ENCODE measurements around the gene FIGNL2.
"Not testable (repeated sequence)": the region's sequence is repeated elsewhere in the genome, so short reads cannot be mapped to it uniquely, and the experiment has no call there.

The FIGNL2 gene

GRCh38 chr12:51848326-51848727 lies at the start of gene FIGNL2:
Gene FIGNL2 (minus strand): TSS chr12:51848718. CDS start chr12:51822413, 26,305 bp downstream.
- DNase-seq = no peak

- DNase-seq = no peak
Observed at GRCh38 chr12:51897181-51897580, 48.7 kb upstream of the FIGNL2 start.

GRCh38 chr12:51896236-51896635 lies 47.7 kb upstream of the FIGNL2 start:
- DNase-seq = no peak

GRCh38 chr12:51895378-51896135 lies 47.0 kb upstream of the FIGNL2 start:
- DNase-seq = no peak

GRCh38 chr12:51893786-51894185 lies 45.3 kb upstream of the FIGNL2 start:
- DNase-seq = no peak

GRCh38 chr12:51891843-51892242 lies 43.3 kb upstream of the FIGNL2 start:
- no peak for DNase-seq

- DNase-seq = no peak
Observed at GRCh38 chr12:51890511-51891171, 42.1 kb upstream of the FIGNL2 start.

- no peak for DNase-seq
Observed at GRCh38 chr12:51890133-51890464, 41.6 kb upstream of the FIGNL2 start.

GRCh38 chr12:51889216-51890132 lies 41.0 kb upstream of the FIGNL2 start:
- DNase-seq = no peak

GRCh38 chr12:51888316-51889215 lies 40.0 kb upstream of the FIGNL2 start:
- no peak for DNase-seq

GRCh38 chr12:51887476-51888315 lies 39.2 kb upstream of the FIGNL2 start, which contains the start of gene ANKRD33:
Gene ANKRD33 (plus strand): TSS chr12:51888103. CDS start chr12:51888187, 84 bp downstream.
- DNase-seq = no peak

GRCh38 chr12:51886021-51886710 lies 37.6 kb upstream of the FIGNL2 start:
- no peak for DNase-seq

- DNase-seq = not testable (repeated sequence)
Observed at GRCh38 chr12:51885294-51886020, 36.9 kb upstream of the FIGNL2 start.

GRCh38 chr12:51884676-51885229 lies 36.2 kb upstream of the FIGNL2 start:
- no peak for DNase-seq

- no peak for DNase-seq
Observed at GRCh38 chr12:51883998-51884675, 35.6 kb upstream of the FIGNL2 start.

- DNase-seq = no peak
Observed at GRCh38 chr12:51883295-51883694, 34.8 kb upstream of the FIGNL2 start.

- DNase-seq = no peak
Observed at GRCh38 chr12:51879102-51879501, 30.6 kb upstream of the FIGNL2 start.

- no peak for DNase-seq
Observed at GRCh38 chr12:51874486-51874885, 26.0 kb upstream of the FIGNL2 start.

GRCh38 chr12:51874000-51874399 lies 25.5 kb upstream of the FIGNL2 start:
- no peak for DNase-seq
